Activated CD4-positive, alpha-beta T cell treated with anti-CD3 and anti-CD28 coated beads for 1 hour (primary cell): ENCODE measurements around the gene OVOL2.
"Not testable (repeated sequence)": the region's sequence is repeated elsewhere in the genome, so short reads cannot be mapped to it uniquely, and the experiment has no call there.

Experiments used
- DNase-seq: peaks from one replicate; pipeline ENCODE4 v3.0.0-alpha.2; 2020

Gene OVOL2

GRCh38 chr20:18056174-18057100, 1.3 kb downstream of the OVOL2 start:
- no peak for DNase-seq

- no peak for DNase-seq
These were observed 2.5 kb downstream of the OVOL2 start for GRCh38 chr20:18055261-18055660.

GRCh38 chr20:18052856-18053255, 4.9 kb downstream of the OVOL2 start:
- no peak for DNase-seq

GRCh38 chr20:18050628-18051027, 7.1 kb downstream of the OVOL2 start:
- DNase-seq: no peak

- no peak for DNase-seq
These were observed 9.5 kb downstream of the OVOL2 start for GRCh38 chr20:18048176-18048575.

- no peak for DNase-seq
These were observed 11.2 kb downstream of the OVOL2 start for GRCh38 chr20:18046535-18046934.

GRCh38 chr20:18042229-18042628, 15.5 kb downstream of the OVOL2 start:
- DNase-seq: no peak

GRCh38 chr20:18041462-18041861, 16.3 kb downstream of the OVOL2 start:
- DNase-seq: no peak

GRCh38 chr20:18039063-18039462, 18.7 kb downstream of the OVOL2 start:
- no peak for DNase-seq

- no peak for DNase-seq
These were observed 23.7 kb downstream of the OVOL2 start for GRCh38 chr20:18034039-18034438.

GRCh38 chr20:18032977-18033892, 24.5 kb downstream of the OVOL2 start:
- DNase-seq: no peak

- no peak for DNase-seq
These were observed 25.7 kb downstream of the OVOL2 start for GRCh38 chr20:18031888-18032509.

- DNase-seq: no peak
These were observed 26.7 kb downstream of the OVOL2 start for GRCh38 chr20:18031050-18031449.

GRCh38 chr20:18030020-18030419, 27.7 kb downstream of the OVOL2 start:
- DNase-seq: no peak

- not testable (repeated sequence) for DNase-seq
These were observed 30.7 kb downstream of the OVOL2 start for GRCh38 chr20:18027011-18027410.

- DNase-seq: no peak
These were observed 33.0 kb downstream of the OVOL2 start for GRCh38 chr20:18024606-18025127.

GRCh38 chr20:18020931-18021330, 36.8 kb downstream of the OVOL2 start:
- no peak for DNase-seq

- DNase-seq: no peak
These were observed 38.6 kb downstream of the OVOL2 start for GRCh38 chr20:18019068-18019467.

GRCh38 chr20:18018100-18018499, 39.6 kb downstream of the OVOL2 start:
- no peak for DNase-seq

GRCh38 chr20:18016772-18017171, 40.9 kb downstream of the OVOL2 start:
- DNase-seq: no peak

- no peak for DNase-seq
These were observed 43.3 kb downstream of the OVOL2 start for GRCh38 chr20:18014411-18014810.

- DNase-seq: no peak
These were observed 44.8 kb downstream of the OVOL2 start for GRCh38 chr20:18012901-18013300.
